NB4 (cell line): Measurements from ENCODE around the gene LTB4R2.

Experiments used
- DNase-seq: peaks from one replicate; pipeline ENCODE4 v3.0.0; 2010; ENCODE audit warnings: low read depth
- H3K4me3 ChIP-seq: one replicate; pipeline ENCODE4 v1.5.1; 2011; ENCODE audit warnings: mild to moderate bottlenecking, low read depth, low read length, moderate library complexity
- MYC ChIP-seq: IDR thresholded peaks from 2 replicates; pipeline ENCODE4 v1.6.1; 2011; ENCODE audit warnings: low read depth, low read length
- POLR2A ChIP-seq: IDR thresholded peaks from 2 replicates; pipeline ENCODE4 v1.6.1; 2011; ENCODE audit warnings: mild to moderate bottlenecking; ENCODE audit not compliant: insufficient read length; ENCODE audit errors: extremely low read depth
- TF ChIP-seq, protein P1 (sequence below): IDR thresholded peaks from one replicate; pipeline ENCODE4 v1.5.1; 2012; ENCODE audit warnings: low read depth, low read length
- TF ChIP-seq, protein P2 (sequence below): IDR thresholded peaks from 2 replicates; pipeline ENCODE4 v1.6.1; 2011; ENCODE audit warnings: low read depth, low read length

The LTB4R2 gene

DNA sequence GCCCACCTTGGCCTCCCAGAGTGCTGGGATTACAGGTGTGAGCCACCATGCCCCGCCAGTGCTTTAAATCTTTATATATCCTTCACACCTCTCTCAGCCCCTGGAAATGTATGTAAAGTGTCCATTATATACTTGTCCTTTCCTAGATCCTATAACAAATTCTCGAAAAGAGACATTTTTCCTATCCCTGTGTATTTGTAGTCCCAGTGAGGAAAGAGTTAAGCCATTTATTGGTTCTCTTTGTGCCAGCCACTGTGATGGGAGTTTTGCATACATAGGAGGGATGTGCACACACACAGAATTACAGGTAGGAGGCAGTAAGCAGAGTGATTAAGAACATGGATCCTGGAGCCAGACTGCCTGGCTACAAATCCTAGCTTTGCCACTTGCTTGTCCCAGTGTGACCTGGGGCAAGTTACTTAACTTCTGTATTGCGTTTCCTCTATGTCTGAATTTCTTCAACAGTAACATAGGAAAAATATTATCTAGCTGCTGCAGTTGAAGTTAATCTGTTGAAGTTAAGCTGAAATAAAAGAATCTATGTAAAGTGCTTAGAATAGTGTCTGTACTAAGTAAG lies 36.4 kb upstream of the LTB4R2 start:
- no peak for TF ChIP-seq MYC
- TF ChIP-seq, protein P1, sequence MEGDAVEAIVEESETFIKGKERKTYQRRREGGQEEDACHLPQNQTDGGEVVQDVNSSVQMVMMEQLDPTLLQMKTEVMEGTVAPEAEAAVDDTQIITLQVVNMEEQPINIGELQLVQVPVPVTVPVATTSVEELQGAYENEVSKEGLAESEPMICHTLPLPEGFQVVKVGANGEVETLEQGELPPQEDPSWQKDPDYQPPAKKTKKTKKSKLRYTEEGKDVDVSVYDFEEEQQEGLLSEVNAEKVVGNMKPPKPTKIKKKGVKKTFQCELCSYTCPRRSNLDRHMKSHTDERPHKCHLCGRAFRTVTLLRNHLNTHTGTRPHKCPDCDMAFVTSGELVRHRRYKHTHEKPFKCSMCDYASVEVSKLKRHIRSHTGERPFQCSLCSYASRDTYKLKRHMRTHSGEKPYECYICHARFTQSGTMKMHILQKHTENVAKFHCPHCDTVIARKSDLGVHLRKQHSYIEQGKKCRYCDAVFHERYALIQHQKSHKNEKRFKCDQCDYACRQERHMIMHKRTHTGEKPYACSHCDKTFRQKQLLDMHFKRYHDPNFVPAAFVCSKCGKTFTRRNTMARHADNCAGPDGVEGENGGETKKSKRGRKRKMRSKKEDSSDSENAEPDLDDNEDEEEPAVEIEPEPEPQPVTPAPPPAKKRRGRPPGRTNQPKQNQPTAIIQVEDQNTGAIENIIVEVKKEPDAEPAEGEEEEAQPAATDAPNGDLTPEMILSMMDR: peak; percentile 1
- H3K4me3 ChIP-seq: no peak overlapping the region
- peak; percentile 28 for DNase-seq

DNA sequence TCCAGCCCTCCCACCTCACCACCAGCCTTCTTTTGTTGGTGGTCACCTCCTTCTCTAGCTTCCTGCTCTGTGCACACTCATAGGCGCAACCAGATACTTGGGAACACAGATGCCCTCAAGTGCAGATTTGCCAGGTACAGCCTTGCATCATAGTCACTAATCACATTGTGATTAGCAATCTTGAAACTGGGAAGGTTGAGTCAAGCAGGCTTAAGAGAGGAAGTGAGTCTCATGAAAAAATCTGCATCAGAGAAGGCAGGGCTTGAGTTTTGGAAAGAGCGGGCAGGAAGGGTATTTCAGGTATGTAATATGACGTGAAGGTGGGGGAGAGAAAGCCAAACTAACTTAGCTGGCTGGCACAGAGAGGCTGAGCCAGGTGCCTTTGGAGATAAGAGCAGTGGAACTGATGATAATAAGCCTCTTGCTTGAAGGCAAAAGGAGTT lies 35.8 kb upstream of the LTB4R2 start:
- peak; percentile 66 for DNase-seq
- no peak overlapping the region for H3K4me3 ChIP-seq
- TF ChIP-seq, protein P2, sequence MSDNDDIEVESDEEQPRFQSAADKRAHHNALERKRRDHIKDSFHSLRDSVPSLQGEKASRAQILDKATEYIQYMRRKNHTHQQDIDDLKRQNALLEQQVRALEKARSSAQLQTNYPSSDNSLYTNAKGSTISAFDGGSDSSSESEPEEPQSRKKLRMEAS: no peak
- no peak for TF ChIP-seq MYC
- TF ChIP-seq, protein P1: no peak
- no peak for TF ChIP-seq POLR2A

DNA sequence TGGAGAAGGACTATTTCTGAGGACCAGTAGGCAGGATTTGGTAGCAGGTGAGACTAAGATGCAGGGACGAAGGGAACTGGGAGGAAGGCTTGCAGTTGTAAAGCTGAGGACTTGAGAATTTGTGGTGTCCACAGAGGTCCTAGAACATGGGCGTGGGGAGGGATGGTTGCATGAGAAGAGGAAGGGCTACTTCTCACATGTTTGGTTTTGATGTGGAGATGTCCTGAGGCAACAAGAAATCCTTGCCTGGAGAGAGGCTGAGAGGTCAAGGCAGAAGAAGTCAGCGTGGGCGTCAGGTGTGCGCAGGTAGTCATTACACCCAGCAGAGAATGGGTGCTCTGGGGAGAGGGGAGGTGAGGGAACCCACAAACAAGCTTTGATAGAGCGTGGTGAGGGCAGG lies 32.9 kb upstream of the LTB4R2 start:
- H3K4me3 ChIP-seq: no peak overlapping the region
- no peak for TF ChIP-seq MYC
- TF ChIP-seq, protein P2: no peak
- DNase-seq: peak; percentile 16

DNA sequence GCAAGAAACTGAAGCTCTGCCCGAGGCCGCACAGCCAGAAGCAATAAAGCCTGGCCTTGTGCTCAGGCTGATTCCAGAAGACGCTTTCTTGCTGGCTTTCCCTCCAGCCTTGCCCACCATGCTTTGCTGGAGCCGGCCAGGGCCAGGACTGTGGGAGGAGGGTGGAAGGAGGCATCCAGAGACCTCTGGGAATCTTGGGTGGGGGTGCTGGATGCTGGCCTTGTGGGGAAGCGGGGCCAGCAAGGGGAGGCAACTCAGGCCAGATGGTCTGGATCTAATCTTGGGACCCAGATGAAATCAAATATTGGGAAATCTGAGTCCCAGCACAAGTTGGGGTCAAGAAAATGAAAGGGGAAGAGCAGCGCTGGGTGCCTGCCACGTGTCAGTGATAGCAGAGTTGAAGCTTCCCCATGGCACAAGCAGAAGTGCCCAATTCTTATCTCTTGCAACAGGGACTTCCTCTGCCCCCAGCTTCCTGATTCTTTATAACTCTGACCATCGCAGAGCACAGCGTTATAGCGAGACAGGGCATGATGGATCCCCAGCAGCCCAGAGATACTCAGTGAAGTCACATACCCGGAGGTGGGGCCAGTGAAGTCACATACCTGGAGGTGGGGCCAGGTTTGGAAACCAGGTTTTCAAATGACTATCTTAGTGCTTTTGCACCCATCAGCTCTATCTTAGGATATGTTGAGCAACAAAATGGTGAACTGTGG lies 32.2 kb upstream of the LTB4R2 start:
- TF ChIP-seq MYC (peak; percentile 99), POLR2A (no peak)
- TF ChIP-seq, protein P2: peak; percentile 99
- TF ChIP-seq, protein P1: no peak
- H3K4me3 ChIP-seq: no peak overlapping the region
- DNase-seq: peak; percentile 91

DNA sequence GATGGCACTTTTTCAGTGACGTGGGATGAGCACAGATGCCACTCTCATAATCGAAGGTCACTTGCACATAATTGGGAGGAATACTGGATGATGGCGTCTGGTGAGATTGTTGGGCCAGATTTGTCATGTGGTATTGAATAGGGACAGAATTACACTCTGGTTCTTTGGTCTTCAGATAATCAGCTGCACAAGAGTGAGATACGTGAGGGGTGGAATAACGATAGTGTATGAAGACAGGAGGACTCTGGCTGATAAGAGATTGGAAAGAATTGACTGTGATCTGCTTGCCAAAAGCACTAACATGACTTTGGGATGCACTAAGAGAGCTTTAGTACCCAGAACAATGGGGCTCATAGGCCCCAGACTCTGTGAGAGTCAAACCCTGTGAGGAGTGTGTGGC lies 31.5 kb upstream of the LTB4R2 start:
- no peak for DNase-seq
- TF ChIP-seq, protein P1: no peak
- TF ChIP-seq POLR2A (no peak), MYC (no peak)
- TF ChIP-seq, protein P2: no peak
- H3K4me3 ChIP-seq: no peak overlapping the region

DNA sequence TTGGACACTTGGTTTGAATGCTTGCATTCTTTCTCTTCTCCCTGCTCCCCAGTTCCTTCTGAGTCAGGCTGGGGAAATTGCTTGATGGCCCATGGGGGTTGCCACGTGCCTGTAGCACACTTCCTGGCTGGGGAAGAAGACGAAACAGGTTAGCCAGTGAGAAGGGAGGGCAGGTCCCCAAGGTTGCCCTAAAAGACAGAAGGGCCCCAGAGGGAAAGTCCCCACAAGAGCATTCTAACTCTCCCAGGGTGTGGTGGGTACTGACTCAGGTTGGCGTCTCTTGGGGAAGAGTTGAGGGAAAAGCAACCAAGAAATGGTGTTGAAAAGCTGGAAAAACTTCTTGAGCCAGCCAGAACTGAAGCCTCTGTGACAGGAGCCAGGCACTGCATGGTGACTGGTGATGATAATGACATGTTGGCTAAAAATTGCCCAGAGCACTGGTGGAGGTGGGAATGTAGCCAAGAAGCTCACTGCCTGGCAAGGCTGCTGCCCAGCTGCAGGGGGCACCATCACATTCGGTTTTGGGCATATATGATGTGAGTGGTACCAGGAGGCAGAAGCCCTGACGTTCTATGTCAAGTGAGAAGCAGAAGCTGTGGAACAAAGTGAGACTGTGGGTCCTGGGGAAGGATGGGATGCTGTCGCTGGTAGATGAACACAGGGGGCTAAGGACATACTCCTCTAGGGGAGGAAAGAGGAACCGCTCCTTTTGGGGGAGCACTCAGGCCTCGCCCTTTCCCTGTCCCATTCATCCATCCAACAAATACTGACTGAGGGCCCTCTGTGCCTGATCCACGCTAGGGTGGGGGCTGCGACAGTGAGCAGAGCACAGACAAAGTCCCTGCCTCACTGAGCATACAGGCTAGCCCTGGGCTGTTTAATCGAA lies 30.4 kb upstream of the LTB4R2 start:
- no peak for TF ChIP-seq POLR2A
- TF ChIP-seq, protein P2: no peak
- TF ChIP-seq, protein P1: peak; percentile 45
- no peak overlapping the region for H3K4me3 ChIP-seq
- peak; percentile 58 for DNase-seq
